NT2/D1 (cell line): Measurements from ENCODE around the gene KIF13A.

ENCODE experiments used
- SUZ12 ChIP-seq: IDR thresholded peaks from 2 replicates; pipeline ENCODE4 v1.6.1; 2011; ENCODE audit not compliant: insufficient read length, insufficient read depth; ENCODE audit errors: extremely low read depth
- YY1 ChIP-seq: IDR thresholded peaks from 2 replicates; pipeline ENCODE4 v1.6.1; 2011; ENCODE audit not compliant: insufficient read length, insufficient read depth
- ZNF274 ChIP-seq: IDR thresholded peaks from 2 replicates; pipeline ENCODE4 v1.6.1; 2011; ENCODE audit warnings: mild to moderate bottlenecking, low read depth, low read length

- TF ChIP-seq YY1: no peak
- no peak for TF ChIP-seq SUZ12
- no peak for TF ChIP-seq ZNF274
These were observed 33.9 kb upstream of the KIF13A start for GRCh38 chr6:18021166-18021850.
